ENCODE measurements around the gene FABP7. TPM values are rescaled to one million over a fixed set of nuclear protein-coding genes. Genes with fewer than 3 reads are reported as not detected.

The FABP7 gene
- total and polyA plus RNA-seq, 2 of the 13 experiments (the other 11 are each of a cell fraction or from before 2014, with no cell fraction given) = not detected

DNA sequence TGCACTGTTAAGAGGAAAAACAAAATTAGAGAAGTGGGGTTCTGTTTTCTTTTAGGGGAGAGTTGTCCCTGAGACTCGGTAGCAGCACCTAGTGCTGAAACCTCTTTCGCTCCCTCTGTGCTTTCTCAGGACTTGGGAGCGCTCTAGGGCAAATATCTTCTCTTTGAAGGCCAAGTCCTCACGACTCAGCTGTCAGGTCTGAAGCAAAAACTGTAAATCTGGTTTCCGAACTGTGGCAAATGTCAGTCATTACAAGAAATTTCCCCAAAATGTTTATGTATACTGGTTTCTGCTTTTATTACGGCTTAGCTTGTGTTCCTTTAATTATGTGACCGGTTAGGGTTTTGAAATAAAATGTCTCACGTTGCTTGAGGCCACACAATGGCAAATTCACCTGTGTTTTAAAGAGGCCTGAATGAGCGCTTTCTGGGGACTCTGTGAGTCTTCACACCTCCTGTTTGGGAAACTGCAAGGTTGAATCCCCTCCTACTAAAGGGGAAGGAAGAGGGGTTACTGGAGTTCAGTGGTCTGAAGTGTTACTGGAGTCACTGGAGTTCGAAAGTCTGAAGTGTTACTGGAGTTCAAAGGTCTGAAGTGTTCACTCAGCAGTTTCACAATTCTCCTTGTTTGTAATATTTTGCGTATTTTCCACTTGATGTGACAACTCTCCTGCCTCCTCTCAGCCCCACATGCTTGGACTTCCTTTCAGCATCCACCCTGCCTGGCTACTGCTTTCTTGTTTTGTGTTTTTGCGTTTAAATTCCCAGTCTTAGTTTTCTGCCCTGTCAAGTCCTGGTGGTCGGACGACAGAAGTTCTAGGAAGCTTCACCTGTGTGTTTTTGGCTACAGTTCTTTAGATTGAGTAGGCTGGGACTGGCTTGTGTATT, 11.2 kb downstream of the FABP7 start (continued):
- TF ChIP-seq, protein P1, sequence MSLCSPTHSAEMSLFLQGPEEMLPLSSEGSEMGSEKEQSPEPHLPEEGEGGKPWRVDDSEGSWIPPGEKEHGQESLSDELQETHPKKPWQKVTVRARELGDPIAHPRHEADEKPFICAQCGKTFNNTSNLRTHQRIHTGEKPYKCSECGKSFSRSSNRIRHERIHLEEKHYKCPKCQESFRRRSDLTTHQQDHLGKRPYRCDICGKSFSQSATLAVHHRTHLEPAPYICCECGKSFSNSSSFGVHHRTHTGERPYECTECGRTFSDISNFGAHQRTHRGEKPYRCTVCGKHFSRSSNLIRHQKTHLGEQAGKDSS (CRISPR knock-in tag; IDR thresholded peaks at IDR 0.05; ENCODE audit: borderline replicate concordance, low read depth) = no peak
- TF ChIP-seq PHF8 (CRISPR knock-in tag; IDR thresholded peaks at IDR 0.05) = no peak; the same call in 1 of the 2 replicates
- TF ChIP-seq, protein P2, sequence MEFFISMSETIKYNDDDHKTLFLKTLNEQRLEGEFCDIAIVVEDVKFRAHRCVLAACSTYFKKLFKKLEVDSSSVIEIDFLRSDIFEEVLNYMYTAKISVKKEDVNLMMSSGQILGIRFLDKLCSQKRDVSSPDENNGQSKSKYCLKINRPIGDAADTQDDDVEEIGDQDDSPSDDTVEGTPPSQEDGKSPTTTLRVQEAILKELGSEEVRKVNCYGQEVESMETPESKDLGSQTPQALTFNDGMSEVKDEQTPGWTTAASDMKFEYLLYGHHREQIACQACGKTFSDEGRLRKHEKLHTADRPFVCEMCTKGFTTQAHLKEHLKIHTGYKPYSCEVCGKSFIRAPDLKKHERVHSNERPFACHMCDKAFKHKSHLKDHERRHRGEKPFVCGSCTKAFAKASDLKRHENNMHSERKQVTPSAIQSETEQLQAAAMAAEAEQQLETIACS (CRISPR knock-in tag; IDR thresholded peaks at IDR 0.05) = no peak
- no peak for TF ChIP-seq GZF1 (CRISPR knock-in tag; IDR thresholded peaks at IDR 0.05)
- no peak for TF ChIP-seq SCMH1 (CRISPR knock-in tag; IDR thresholded peaks at IDR 0.05; ENCODE audit: borderline replicate concordance)
- TF ChIP-seq, protein P3, sequence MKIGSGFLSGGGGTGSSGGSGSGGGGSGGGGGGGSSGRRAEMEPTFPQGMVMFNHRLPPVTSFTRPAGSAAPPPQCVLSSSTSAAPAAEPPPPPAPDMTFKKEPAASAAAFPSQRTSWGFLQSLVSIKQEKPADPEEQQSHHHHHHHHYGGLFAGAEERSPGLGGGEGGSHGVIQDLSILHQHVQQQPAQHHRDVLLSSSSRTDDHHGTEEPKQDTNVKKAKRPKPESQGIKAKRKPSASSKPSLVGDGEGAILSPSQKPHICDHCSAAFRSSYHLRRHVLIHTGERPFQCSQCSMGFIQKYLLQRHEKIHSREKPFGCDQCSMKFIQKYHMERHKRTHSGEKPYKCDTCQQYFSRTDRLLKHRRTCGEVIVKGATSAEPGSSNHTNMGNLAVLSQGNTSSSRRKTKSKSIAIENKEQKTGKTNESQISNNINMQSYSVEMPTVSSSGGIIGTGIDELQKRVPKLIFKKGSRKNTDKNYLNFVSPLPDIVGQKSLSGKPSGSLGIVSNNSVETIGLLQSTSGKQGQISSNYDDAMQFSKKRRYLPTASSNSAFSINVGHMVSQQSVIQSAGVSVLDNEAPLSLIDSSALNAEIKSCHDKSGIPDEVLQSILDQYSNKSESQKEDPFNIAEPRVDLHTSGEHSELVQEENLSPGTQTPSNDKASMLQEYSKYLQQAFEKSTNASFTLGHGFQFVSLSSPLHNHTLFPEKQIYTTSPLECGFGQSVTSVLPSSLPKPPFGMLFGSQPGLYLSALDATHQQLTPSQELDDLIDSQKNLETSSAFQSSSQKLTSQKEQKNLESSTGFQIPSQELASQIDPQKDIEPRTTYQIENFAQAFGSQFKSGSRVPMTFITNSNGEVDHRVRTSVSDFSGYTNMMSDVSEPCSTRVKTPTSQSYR (CRISPR knock-in tag; IDR thresholded peaks at IDR 0.05; ENCODE audit: borderline replicate concordance) = peak; percentile 44; the same call in 1 of the 2 replicates
- TF ChIP-seq RELA (CRISPR knock-in tag; IDR thresholded peaks at IDR 0.05) = no peak
- TF ChIP-seq, protein P4, sequence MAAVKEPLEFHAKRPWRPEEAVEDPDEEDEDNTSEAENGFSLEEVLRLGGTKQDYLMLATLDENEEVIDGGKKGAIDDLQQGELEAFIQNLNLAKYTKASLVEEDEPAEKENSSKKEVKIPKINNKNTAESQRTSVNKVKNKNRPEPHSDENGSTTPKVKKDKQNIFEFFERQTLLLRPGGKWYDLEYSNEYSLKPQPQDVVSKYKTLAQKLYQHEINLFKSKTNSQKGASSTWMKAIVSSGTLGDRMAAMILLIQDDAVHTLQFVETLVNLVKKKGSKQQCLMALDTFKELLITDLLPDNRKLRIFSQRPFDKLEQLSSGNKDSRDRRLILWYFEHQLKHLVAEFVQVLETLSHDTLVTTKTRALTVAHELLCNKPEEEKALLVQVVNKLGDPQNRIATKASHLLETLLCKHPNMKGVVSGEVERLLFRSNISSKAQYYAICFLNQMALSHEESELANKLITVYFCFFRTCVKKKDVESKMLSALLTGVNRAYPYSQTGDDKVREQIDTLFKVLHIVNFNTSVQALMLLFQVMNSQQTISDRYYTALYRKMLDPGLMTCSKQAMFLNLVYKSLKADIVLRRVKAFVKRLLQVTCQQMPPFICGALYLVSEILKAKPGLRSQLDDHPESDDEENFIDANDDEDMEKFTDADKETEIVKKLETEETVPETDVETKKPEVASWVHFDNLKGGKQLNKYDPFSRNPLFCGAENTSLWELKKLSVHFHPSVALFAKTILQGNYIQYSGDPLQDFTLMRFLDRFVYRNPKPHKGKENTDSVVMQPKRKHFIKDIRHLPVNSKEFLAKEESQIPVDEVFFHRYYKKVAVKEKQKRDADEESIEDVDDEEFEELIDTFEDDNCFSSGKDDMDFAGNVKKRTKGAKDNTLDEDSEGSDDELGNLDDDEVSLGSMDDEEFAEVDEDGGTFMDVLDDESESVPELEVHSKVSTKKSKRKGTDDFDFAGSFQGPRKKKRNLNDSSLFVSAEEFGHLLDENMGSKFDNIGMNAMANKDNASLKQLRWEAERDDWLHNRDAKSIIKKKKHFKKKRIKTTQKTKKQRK (IDR thresholded peaks at IDR 0.05; ENCODE audit: low read length) = no peak
- TF ChIP-seq POLR2AphosphoS2 (IDR thresholded peaks at IDR 0.05; ENCODE audit: low read depth, low read length) = no peak
- no peak for TF ChIP-seq ZNF781 (CRISPR knock-in tag; IDR thresholded peaks at IDR 0.05; ENCODE audit: borderline replicate concordance, not compliant biosample characterization)
- TF ChIP-seq THAP11 (CRISPR knock-in tag; IDR thresholded peaks at IDR 0.05) = peak; percentile 65; the same call in 1 of the 2 replicates
- no peak for TF ChIP-seq ZBTB38 (CRISPR knock-in tag; IDR thresholded peaks at IDR 0.05)
- TF ChIP-seq ATF7-NPFF (CRISPR knock-in tag; IDR thresholded peaks at IDR 0.05; ENCODE audit: low read depth) = 0 out of 2 replicates have a peak, but pooled peaks have one; percentile 24
- no peak for TF ChIP-seq JUND (CRISPR knock-in tag; IDR thresholded peaks at IDR 0.05)
- TF ChIP-seq MXD1 (CRISPR knock-in tag; IDR thresholded peaks at IDR 0.05) = no peak
- TF ChIP-seq ZNF296 (CRISPR knock-in tag; conservative IDR thresholded peaks at IDR 0.05) = no peak
- TF ChIP-seq ZNF891 (CRISPR knock-in tag; IDR thresholded peaks at IDR 0.05) = no peak
- no peak for TF ChIP-seq ZNF12 (CRISPR knock-in tag; IDR thresholded peaks at IDR 0.05)
- TF ChIP-seq KLF12 (CRISPR knock-in tag; IDR thresholded peaks at IDR 0.05; ENCODE audit: borderline replicate concordance) = no peak
- TF ChIP-seq SSRP1 (CRISPR knock-in tag; IDR thresholded peaks at IDR 0.05) = peak; percentile 89; the same call in 1 of the 2 replicates
- TF ChIP-seq ZSCAN31 (CRISPR knock-in tag; IDR thresholded peaks at IDR 0.05; ENCODE audit: low read depth) = peak; percentile 78; the same call in 1 of the 2 replicates
